HCT116 (cell line): ENCODE measurements around the gene CFAP119.

Source experiments
- JUND ChIP-seq: IDR thresholded peaks from 2 replicates; pipeline ENCODE4 v1.6.1; 2012
- REST ChIP-seq: IDR thresholded peaks from 2 replicates; pipeline ENCODE4 v1.6.1; 2012; ENCODE audit warnings: low read depth
- SRF ChIP-seq: IDR thresholded peaks from 2 replicates; pipeline ENCODE4 v1.6.1; 2012; ENCODE audit warnings: low read depth
- TF ChIP-seq, protein P1 (sequence below): IDR thresholded peaks from 2 replicates; pipeline ENCODE4 v1.6.1; 2012

GRCh38 chr16:30793508-30794069, 31.7 kb upstream of the CFAP119 start:
- no peak for TF ChIP-seq SRF
- no peak for TF ChIP-seq REST
- TF ChIP-seq, protein P1, sequence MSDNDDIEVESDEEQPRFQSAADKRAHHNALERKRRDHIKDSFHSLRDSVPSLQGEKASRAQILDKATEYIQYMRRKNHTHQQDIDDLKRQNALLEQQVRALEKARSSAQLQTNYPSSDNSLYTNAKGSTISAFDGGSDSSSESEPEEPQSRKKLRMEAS, result no peak
- no peak for TF ChIP-seq JUND
